HepG2 (cell line): ENCODE results near the gene MFRP. TPM values are rescaled to one million over a fixed set of nuclear protein-coding genes. Genes with fewer than 3 reads are reported as not detected.

Experiments
- ATF2 ChIP-seq: sonication (generic); formaldehyde crosslinking; IDR thresholded peaks from 2 replicates; pipeline ENCODE4 v1.4.0; 2020; ENCODE audit warnings: missing genetic modification reagents
- CEBPZ ChIP-seq: IDR thresholded peaks from 2 replicates; pipeline ENCODE4 v1.6.1; 2012; ENCODE audit warnings: low read length, improper control_type of control experiment
- E2F2 ChIP-seq: sonication (generic); formaldehyde crosslinking; IDR thresholded peaks from 2 replicates; pipeline ENCODE4 v1.4.0; 2020; ENCODE audit warnings: missing genetic modification reagents, borderline replicate concordance
- FOXA1 ChIP-seq, 2 experiments: fragments of 450-650 bp in 1 of 2; sonication (generic) in 1 of 2; formaldehyde crosslinking in 1 of 2; IDR thresholded peaks; 2 replicates each; pipeline versions ENCODE4 v1.4.0 to v1.6.1; 2016 to 2020; ENCODE audit warnings: missing genetic modification reagents in 1 of 2
- GPBP1L1 ChIP-seq: sonication (generic); formaldehyde crosslinking; IDR thresholded peaks from 2 replicates; pipeline ENCODE4 v1.5.0; 2020; ENCODE audit warnings: mild to moderate bottlenecking, missing genetic modification reagents
- IRF1 ChIP-seq: sonication (generic); formaldehyde crosslinking; IDR thresholded peaks from 2 replicates; pipeline ENCODE4 v1.4.0; 2020; ENCODE audit warnings: low read depth, mild to moderate bottlenecking, missing genetic modification reagents
- KLF12 ChIP-seq: sonication (generic); formaldehyde crosslinking; IDR thresholded peaks from 2 replicates; pipeline ENCODE4 v1.4.0; 2020; ENCODE audit warnings: missing genetic modification reagents, borderline replicate concordance
- MAFF ChIP-seq: IDR thresholded peaks from 2 replicates; pipeline ENCODE4 v1.6.1; 2011; ENCODE audit warnings: low read depth, low read length, improper control_type of control experiment
- MXD4 ChIP-seq: IDR thresholded peaks from 2 replicates; pipeline ENCODE4 v1.6.1; 2016; ENCODE audit warnings: mild to moderate bottlenecking, missing biosample characterization, missing genetic modification reagents
- RBFOX2 ChIP-seq: fragments of 200-400 bp; formaldehyde crosslinking; IDR thresholded peaks from 2 replicates; pipeline ENCODE4 v1.6.1; 2017; ENCODE audit warnings: low read depth, mild to moderate bottlenecking, low read length
- TFDP2 ChIP-seq: sonication (generic); formaldehyde crosslinking; IDR thresholded peaks from 2 replicates; pipeline ENCODE4 v1.4.0; 2020; ENCODE audit warnings: missing genetic modification reagents
- TRIM22 ChIP-seq: fragments of 450-650 bp; IDR thresholded peaks from 2 replicates; pipeline ENCODE4 v1.6.1; 2017
- ZFAT ChIP-seq: sonication (generic); formaldehyde crosslinking; conservative IDR thresholded peaks from 2 replicates; pipeline ENCODE4 v1.8.1; 2023; ENCODE audit warnings: missing genetic modification reagents, inconsistent platforms
- ZKSCAN5 ChIP-seq: sonication (generic); formaldehyde crosslinking; IDR thresholded peaks from 2 replicates; pipeline ENCODE4 v1.5.1; 2020; ENCODE audit warnings: mild to moderate bottlenecking, missing genetic modification reagents
- ZNF136 ChIP-seq: sonication (generic); formaldehyde crosslinking; IDR thresholded peaks from 2 replicates; pipeline ENCODE4 v1.8.1; 2022; ENCODE audit warnings: low read depth, mild to moderate bottlenecking, moderate library complexity, missing genetic modification reagents
- ZNF335 ChIP-seq: sonication (generic); formaldehyde crosslinking; IDR thresholded peaks from 2 replicates; pipeline ENCODE4 v1.4.0; 2020; ENCODE audit warnings: missing genetic modification reagents
- ZNF562 ChIP-seq: sonication (generic); formaldehyde crosslinking; IDR thresholded peaks from 2 replicates; pipeline ENCODE4 v1.8.0; 2022; ENCODE audit warnings: missing genetic modification reagents, borderline replicate concordance
- polyA plus RNA-seq, 8 experiments: library from polyadenylated mRNA; depleted of rRNA in 3 of 8; stranded (reverse) in 7 of 8; unstranded in 1 of 8; fragments of >200 nt; fragmentation: Illumina TruSeq in 4 of 8; extraction: Trizol in 4 of 8; gene quantifications; 2 replicates each; pipeline versions ENCODE4 v1.2.1 to v1.2.3, GENCODE V29; 2011 to 2016; ENCODE audit warnings: low read depth in 4 of 8, missing spikeins in 1 of 8, mixed read lengths in 1 of 8; ENCODE audit not compliant: insufficient read depth in 1 of 8
- total RNA-seq, 5 experiments: library from RNA; depleted of rRNA; stranded (reverse); fragments of >200 nt; fragmentation: Illumina TruSeq; extraction: Trizol; gene quantifications; 2 replicates each; pipeline ENCODE4 v1.2.3, GENCODE V29; 2016; ENCODE audit warnings: low read depth in 1 of 5

The MFRP gene
- total and polyA plus RNA-seq, 2 of the 13 experiments (the other 11 are each of a cell fraction or from before 2014, with no cell fraction given) = not detected

- TF ChIP-seq CEBPZ = no peak
- no peak for TF ChIP-seq GPBP1L1 (CRISPR knock-in tag)
- TF ChIP-seq FOXA1 (IDR thresholded peaks at IDR 0.05) = no peak
- TF ChIP-seq FOXA1 (CRISPR knock-in tag; IDR thresholded peaks at IDR 0.05) = no peak
- no peak for TF ChIP-seq ZNF136 (CRISPR knock-in tag)
- no peak for TF ChIP-seq ZFAT (CRISPR knock-in tag)
- TF ChIP-seq ZNF335 (CRISPR knock-in tag) = no peak
- TF ChIP-seq E2F2 = no peak
- TF ChIP-seq ZNF562 (CRISPR knock-in tag) = no peak
- peak; percentile 70 for TF ChIP-seq RBFOX2
- TF ChIP-seq MAFF = no peak
- no peak for TF ChIP-seq TFDP2 (CRISPR knock-in tag)
- 0 out of 2 replicates have a peak, but pooled peaks have one; percentile 28 for TF ChIP-seq KLF12 (CRISPR knock-in tag)
- 0 out of 2 replicates have a peak, but pooled peaks have one; percentile 20 for TF ChIP-seq MXD4 (CRISPR knock-in tag)
- TF ChIP-seq IRF1 (CRISPR knock-in tag) = no peak
- no peak for TF ChIP-seq ZKSCAN5 (CRISPR knock-in tag)
- TF ChIP-seq TRIM22 = no peak
- TF ChIP-seq ATF2 (CRISPR knock-in tag) = no peak
Measured at GRCh38 chr11:119316729-119317591, 29.5 kb downstream of the MFRP start, which contains the start of gene MCAM (continued).
